ENCODE data around the gene MAVS. TPM values are rescaled to one million over a fixed set of nuclear protein-coding genes. Genes with fewer than 3 reads are reported as not detected.

MAVS gene
- total RNA-seq, 1 donor from 2014 or later: 35.2 TPM

DNA sequence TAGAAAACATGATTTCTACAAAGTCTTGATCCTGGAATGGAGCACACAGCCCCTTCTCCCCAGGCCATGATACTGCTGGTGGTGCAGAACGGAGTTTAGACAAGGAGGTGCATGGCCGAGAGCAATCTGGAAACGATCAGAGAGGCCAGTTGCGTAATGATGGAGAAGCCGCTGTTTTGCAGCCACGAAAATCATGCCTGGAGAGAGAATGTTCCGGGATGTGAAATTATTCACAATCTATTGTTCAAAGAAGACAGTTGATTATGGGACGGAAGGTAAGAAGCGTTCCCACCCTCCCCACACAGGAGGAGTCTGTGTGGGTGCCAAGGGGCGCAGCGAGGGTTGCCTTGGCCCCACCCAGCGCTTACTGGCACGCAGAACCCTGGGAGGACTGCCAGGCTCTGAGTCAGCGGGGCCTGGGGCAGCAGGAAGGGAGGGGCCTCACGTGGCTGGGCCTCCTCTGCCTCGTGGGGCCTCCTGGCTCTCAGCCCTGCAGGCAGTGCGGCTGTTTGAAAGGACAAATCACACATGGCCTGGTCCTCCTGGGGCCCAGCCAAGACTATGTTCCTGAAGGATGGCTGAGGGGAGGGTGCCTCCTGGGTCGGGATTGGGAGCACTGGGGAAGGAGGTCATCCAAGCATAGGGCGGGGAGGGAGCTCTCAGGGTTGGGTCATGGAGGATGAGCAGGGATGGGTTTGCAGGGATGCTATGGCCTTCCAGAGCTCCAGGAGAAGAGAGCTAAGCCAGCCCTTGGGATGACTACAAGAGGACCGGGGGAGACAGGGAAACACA, 35.0 kb upstream of the MAVS start:
- intact Hi-C loops (cut with DNase I): loop anchor here (1.0 to 5.0 kb wide), 2 partner anchors 9 to 261 kb away; partner anchors contain the start of gene AP5S1
- Histone ChIP-seq H3K9me3 (no peaks in the 10 kb centered on the region), H3K27ac (peak overlapping the region; percentile 83 to 88), H3K36me3 (no peaks in the 10 kb centered on the region), H3K27me3 (no peaks in the 10 kb centered on the region), H3K4me1 (peaks cover 23 to 37% of the 10 kb centered on the region in 2 donors), H3K4me3 (peak overlapping the region; percentile 44 to 59)
- DNase-seq (ENCODE audit: low spot score in 2 of 2): peak; percentile 95 to 99
- no peak for TF ChIP-seq CTCF (IDR thresholded peaks at IDR 0.05)

- no peak for TF ChIP-seq CTCF (IDR thresholded peaks at IDR 0.05)
These were observed 34.4 kb upstream of the MAVS start for GRCh38 chr20:3812259-3812681.

GRCh38 chr20:3812975-3813847, 33.4 kb upstream of the MAVS start:
- H3K9me3 ChIP-seq: no peaks in the 10 kb centered on the region
- H3K4me3 ChIP-seq: no peak overlapping the region
- no peaks in the 10 kb centered on the region for H3K27me3 ChIP-seq
- H3K4me1 ChIP-seq: peaks cover 9 to 21% of the 10 kb centered on the region in 2 donors
- no peak for TF ChIP-seq CTCF (IDR thresholded peaks at IDR 0.05)
- H3K27ac ChIP-seq: peak overlapping the region; percentile 83 to 88
- no peak for DNase-seq (ENCODE audit: low spot score in 2 of 2)
- intact Hi-C loops (cut with DNase I): loop anchor here (5.0 kb wide), 1 partner anchor 259 kb away; no protein-coding TSS in a partner anchor
- H3K36me3 ChIP-seq: no peaks in the 10 kb centered on the region

More at GRCh38 chr20:3812259-3812681, 34.4 kb upstream of the MAVS start:
- Histone ChIP-seq H3K9me3 (no peaks in the 10 kb centered on the region), H3K4me1 (peaks cover 17 to 31% of the 10 kb centered on the region in 2 donors), H3K27ac (peak overlapping the region; percentile 83 to 88), H3K36me3 (no peaks in the 10 kb centered on the region), H3K4me3 (no peak overlapping the region), H3K27me3 (no peaks in the 10 kb centered on the region)
- DNase-seq (ENCODE audit: low spot score in 2 of 2): no peak
- intact Hi-C loops (cut with DNase I): loop anchor here (5.0 kb wide), 1 partner anchor 260 kb away; no protein-coding TSS in a partner anchor

DNA sequence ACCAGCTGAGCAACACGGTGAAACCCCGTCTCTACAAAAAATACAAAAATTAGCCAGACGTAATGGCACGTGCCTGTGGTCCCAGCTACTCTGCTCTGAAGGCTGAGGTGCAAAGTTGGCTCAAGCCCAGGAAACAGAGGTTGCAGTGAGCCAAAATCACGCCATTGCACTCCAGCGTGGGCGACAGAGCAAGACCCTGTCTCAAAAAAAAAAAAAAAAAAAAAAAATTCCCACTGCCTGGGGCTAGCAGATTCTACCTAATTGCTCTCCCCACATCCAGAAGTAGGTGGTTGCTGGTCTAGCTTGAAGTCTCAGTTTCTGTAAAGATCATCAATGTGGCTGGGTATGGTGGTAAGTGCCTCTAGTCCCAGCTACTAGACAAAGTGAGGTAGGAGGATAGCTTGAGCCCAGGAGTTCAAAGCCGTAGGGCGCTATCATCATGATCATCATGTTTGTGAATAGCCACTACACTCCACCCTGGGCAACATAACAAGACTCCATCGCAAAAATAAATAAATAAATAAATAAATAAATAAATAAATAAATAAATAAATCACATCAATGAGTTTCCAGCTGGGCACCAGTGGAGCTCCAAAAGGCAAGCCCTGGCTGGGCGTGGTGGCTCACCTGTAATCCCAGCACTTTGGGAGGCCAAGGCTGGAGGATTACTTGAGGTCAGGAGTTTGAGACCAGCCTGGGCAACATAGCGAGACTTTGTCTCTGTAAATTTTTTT, 32.6 kb upstream of the MAVS start:
- peaks cover 6 to 19% of the 10 kb centered on the region in 2 donors for H3K4me1 ChIP-seq
- intact Hi-C loops (cut with DNase I): loop anchor here (5.0 kb wide), 1 partner anchor 258 kb away; no protein-coding TSS in a partner anchor
- no peaks in the 10 kb centered on the region for H3K9me3 ChIP-seq
- TF ChIP-seq CTCF (IDR thresholded peaks at IDR 0.05): no peak
- peak overlapping the region in 1 of 2 donors; percentile 88 for H3K27ac ChIP-seq
- no peaks in the 10 kb centered on the region for H3K27me3 ChIP-seq
- no peak overlapping the region for H3K4me3 ChIP-seq
- H3K36me3 ChIP-seq: no peaks in the 10 kb centered on the region
- DNase-seq (ENCODE audit: low spot score in 2 of 2): no peak

- no peak overlapping the region for H3K27ac ChIP-seq
- intact Hi-C loops (cut with DNase I): loop anchor here (5.0 kb wide), 1 partner anchor 257 kb away; no protein-coding TSS in a partner anchor
- H3K27me3 ChIP-seq: no peaks in the 10 kb centered on the region
- H3K4me3 ChIP-seq: no peak overlapping the region
- TF ChIP-seq CTCF (IDR thresholded peaks at IDR 0.05): no peak
- H3K9me3 ChIP-seq: no peaks in the 10 kb centered on the region
- no peaks in the 10 kb centered on the region for H3K36me3 ChIP-seq
- peaks cover 6 to 26% of the 10 kb centered on the region in 2 donors for H3K4me1 ChIP-seq
- DNase-seq (ENCODE audit: low spot score in 2 of 2): no peak
These were observed 31.6 kb upstream of the MAVS start for GRCh38 chr20:3814928-3815495.
